CD14-positive monocyte (primary cell): Measurements from ENCODE around the gene ATP6AP1. TPM values are rescaled to one million over a fixed set of nuclear protein-coding genes. Genes with fewer than 3 reads are reported as not detected.

Experiments used
- DNase-seq, 3 donors: peaks; one replicate each; pipeline ENCODE4 v3.0.0-alpha.2; 2011 to 2022
- H2AFZ ChIP-seq: 2 replicates; pipeline ENCODE4 v1.6.0; 2012; ENCODE audit warnings: mild to moderate bottlenecking, low read depth, low read length, inconsistent platforms; ENCODE audit not compliant: insufficient read depth, poor library complexity, severe bottlenecking
- H3K27ac ChIP-seq, 2 donors: 1 replicate in 1 of 2; 2 replicates in 1 of 2; pipeline ENCODE4 v1.5.1; 2012 to 2013; ENCODE audit warnings: low read length in 2 of 2, control low read depth in 1 of 2, inconsistent platforms in 1 of 2, low read depth in 1 of 2, mild to moderate bottlenecking in 1 of 2
- H3K27me3 ChIP-seq, 2 donors: one replicate each; pipeline versions ENCODE4 v1.6.0 to v1.6.1; 2011 to 2013; ENCODE audit warnings: low read length in 2 of 2; ENCODE audit not compliant: control insufficient read depth in 2 of 2, insufficient read depth in 2 of 2
- H3K36me3 ChIP-seq, 2 donors: replicated peaks in 1 of 2; 1 replicate in 1 of 2; 2 replicates in 1 of 2; pipeline versions ENCODE4 v1.5.1 to v1.6.1; 2012 to 2013; ENCODE audit warnings: low read length in 2 of 2, control low read depth in 1 of 2, inconsistent platforms in 1 of 2, mild to moderate bottlenecking in 1 of 2; ENCODE audit not compliant: insufficient read depth in 2 of 2, control insufficient read depth in 1 of 2
- H3K4me1 ChIP-seq, 2 donors: 1 replicate in 1 of 2; 2 replicates in 1 of 2; pipeline versions ENCODE4 v1.5.1 to v1.6.1; 2012 to 2013; ENCODE audit warnings: low read length in 2 of 2, control low read depth in 1 of 2, inconsistent platforms in 1 of 2, mild to moderate bottlenecking in 1 of 2, moderate library complexity in 1 of 2; ENCODE audit not compliant: insufficient read depth in 2 of 2, control insufficient read depth in 1 of 2
- H3K4me2 ChIP-seq: replicated peaks from 2 replicates; pipeline ENCODE3; 2012; ENCODE audit warnings: low read length, moderate library complexity, mild to moderate bottlenecking; ENCODE audit not compliant: poor library complexity, severe bottlenecking; ENCODE audit errors: extremely low read depth
- H3K4me3 ChIP-seq, 3 experiments: fragments of 200-600 bp in 1 of 3; sonication (generic) in 1 of 3; replicated peaks in 1 of 3; 1 replicate in 2 of 3; 2 replicates in 1 of 3; pipeline ENCODE4 v1.5.1; 2011 to 2013; ENCODE audit warnings: low read length in 3 of 3, mild to moderate bottlenecking in 3 of 3, control low read depth in 2 of 3, low read depth in 2 of 3, inconsistent platforms in 1 of 3, moderate library complexity in 1 of 3
- H3K79me2 ChIP-seq: 2 replicates; pipeline ENCODE4 v1.6.0; 2012; ENCODE audit warnings: mild to moderate bottlenecking, control low read depth, inconsistent platforms, low read length, moderate library complexity; ENCODE audit not compliant: insufficient read depth
- H3K9ac ChIP-seq: 2 replicates; pipeline ENCODE4 v1.6.0; 2017; ENCODE audit warnings: low read length, mild to moderate bottlenecking; ENCODE audit not compliant: insufficient read depth, poor library complexity, severe bottlenecking
- H3K9me3 ChIP-seq, 2 donors: replicated peaks in 1 of 2; 1 replicate in 1 of 2; 2 replicates in 1 of 2; pipeline versions ENCODE4 v1.5.1 to v1.6.1; 2012 to 2013; ENCODE audit warnings: low read length in 2 of 2, control low read depth in 1 of 2; ENCODE audit not compliant: control insufficient read depth in 1 of 2, insufficient read depth in 1 of 2
- H4K20me1 ChIP-seq: 2 replicates; pipeline ENCODE4 v1.6.0; 2012; ENCODE audit warnings: mild to moderate bottlenecking, low read length, control low read depth, moderate library complexity; ENCODE audit not compliant: insufficient read depth
- H3K27ac Mint-ChIP-seq, 7 donors: one replicate each; pipeline ENCODE4 v1.8.0; 2020; ENCODE audit warnings: mild to moderate bottlenecking in 7 of 7, mixed read lengths in 7 of 7, moderate library complexity in 6 of 7, inconsistent platforms in 2 of 7
- H3K27me3 Mint-ChIP-seq, 3 donors: one replicate each; pipeline ENCODE4 v1.8.0; 2021 to 2022; ENCODE audit warnings: low read depth in 3 of 3, mild to moderate bottlenecking in 3 of 3, mixed read lengths in 3 of 3, moderate library complexity in 3 of 3, inconsistent platforms in 1 of 3
- H3K36me3 Mint-ChIP-seq, 2 donors: one replicate each; pipeline ENCODE4 v1.8.0; 2020; ENCODE audit warnings: mixed read lengths in 2 of 2, inconsistent platforms in 1 of 2, mild to moderate bottlenecking in 1 of 2
- H3K4me1 Mint-ChIP-seq: one replicate; pipeline ENCODE4 v1.8.0; 2020; ENCODE audit warnings: mild to moderate bottlenecking, mixed read lengths
- H3K4me3 Mint-ChIP-seq, 2 donors: one replicate each; pipeline ENCODE4 v1.8.0; 2020; ENCODE audit warnings: mild to moderate bottlenecking in 2 of 2, mixed read lengths in 2 of 2, moderate library complexity in 1 of 2
- H3K9me3 Mint-ChIP-seq, 7 donors: one replicate each; pipeline ENCODE4 v1.8.0; 2020 to 2022; ENCODE audit warnings: mixed read lengths in 7 of 7, mild to moderate bottlenecking in 6 of 7, moderate library complexity in 6 of 7, inconsistent platforms in 2 of 7
- WGBS: methylation state at CpG from one replicate; pipeline ENCODE4 v1.1.5; 2013; ENCODE audit warnings: missing lambda C conversion rate; ENCODE audit not compliant: insufficient coverage; 5-methylcytosine and 5-hydroxymethylcytosine counted together
- intact Hi-C, 2 donors: fragments of 100-400 bp; cut with micrococcal nuclease; formaldehyde crosslinking; loops; one replicate each; pipeline versions ENCODE4 v1.15.0 to v1.15.1; 2023
- polyA plus RNA-seq, 3 donors: library from polyadenylated mRNA; depleted of rRNA in 1 of 3; unstranded in 2 of 3; stranded (reverse) in 1 of 3; fragments of 300-500 nt in 2 of 3; fragments of >200 nt in 1 of 3; fragmentation: Illumina TruSeq in 2 of 3; gene quantifications; 1 replicate in 2 of 3; 2 replicates in 1 of 3; pipeline ENCODE4 v1.2.3, GENCODE V29; 2012 to 2021
- TF ChIP-seq, protein P1 (sequence below): fragments of 200-600 bp; IDR thresholded peaks from one replicate; pipeline ENCODE4 v1.8.0; 2022; ENCODE audit warnings: antibody characterized with exemption, mild to moderate bottlenecking

ATP6AP1 gene
- polyA plus RNA-seq, 3 donors = 116 to 178 (median 145) TPM

DNA sequence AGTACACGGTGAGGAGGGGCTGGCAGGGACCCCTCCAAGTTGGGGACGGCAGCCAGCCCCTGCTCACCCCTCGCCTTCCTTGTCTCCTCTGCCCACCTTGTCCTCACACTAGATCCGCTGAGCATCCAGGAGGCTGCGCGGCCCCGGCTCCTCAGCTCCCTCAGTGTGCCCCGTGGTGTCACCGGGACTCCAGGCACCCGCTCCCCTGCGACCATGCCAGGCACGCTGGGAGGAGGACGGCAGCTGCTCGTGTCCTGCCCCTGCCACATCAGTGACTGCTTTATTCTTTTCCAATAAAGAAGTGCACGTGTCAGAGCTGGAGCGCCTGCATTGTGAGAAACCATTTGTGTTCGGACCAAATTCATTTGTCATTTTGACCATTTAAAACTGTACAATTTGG, 21.8 kb downstream of the ATP6AP1 start:
- no peak overlapping the region for H2AFZ ChIP-seq
- no peaks in the 10 kb centered on the region for H3K9me3 ChIP-seq
- peaks cover 40 to 45% of the 10 kb centered on the region in 2 donors for H3K36me3 ChIP-seq
- H3K79me2 ChIP-seq = peaks cover 1% of the 10 kb centered on the region
- Mint-ChIP-seq H3K9me3 (peaks cover 0 to 4% (median 0%) of the 10 kb centered on the region in 7 donors), H3K4me1 (peaks cover 6% of the 10 kb centered on the region), H3K4me3 (no peak overlapping the region), H3K27me3 (peaks cover 0 to 16% (median 0%) of the 10 kb centered on the region in 3 donors), H3K27ac (no peak overlapping the region), H3K36me3 (peaks cover 54 to 67% of the 10 kb centered on the region in 2 donors)
- WGBS = 100% methylated on average over 4 of the region's 17 CpGs
- H3K27me3 ChIP-seq = no peaks in the 10 kb centered on the region
- H3K27ac ChIP-seq = no peak overlapping the region
- intact Hi-C loops = no loop called here
- TF ChIP-seq, protein P1, sequence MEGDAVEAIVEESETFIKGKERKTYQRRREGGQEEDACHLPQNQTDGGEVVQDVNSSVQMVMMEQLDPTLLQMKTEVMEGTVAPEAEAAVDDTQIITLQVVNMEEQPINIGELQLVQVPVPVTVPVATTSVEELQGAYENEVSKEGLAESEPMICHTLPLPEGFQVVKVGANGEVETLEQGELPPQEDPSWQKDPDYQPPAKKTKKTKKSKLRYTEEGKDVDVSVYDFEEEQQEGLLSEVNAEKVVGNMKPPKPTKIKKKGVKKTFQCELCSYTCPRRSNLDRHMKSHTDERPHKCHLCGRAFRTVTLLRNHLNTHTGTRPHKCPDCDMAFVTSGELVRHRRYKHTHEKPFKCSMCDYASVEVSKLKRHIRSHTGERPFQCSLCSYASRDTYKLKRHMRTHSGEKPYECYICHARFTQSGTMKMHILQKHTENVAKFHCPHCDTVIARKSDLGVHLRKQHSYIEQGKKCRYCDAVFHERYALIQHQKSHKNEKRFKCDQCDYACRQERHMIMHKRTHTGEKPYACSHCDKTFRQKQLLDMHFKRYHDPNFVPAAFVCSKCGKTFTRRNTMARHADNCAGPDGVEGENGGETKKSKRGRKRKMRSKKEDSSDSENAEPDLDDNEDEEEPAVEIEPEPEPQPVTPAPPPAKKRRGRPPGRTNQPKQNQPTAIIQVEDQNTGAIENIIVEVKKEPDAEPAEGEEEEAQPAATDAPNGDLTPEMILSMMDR = no peak
- no peak for DNase-seq
- H3K4me3 ChIP-seq = no peak overlapping the region
- no peak overlapping the region for H3K9ac ChIP-seq
- H4K20me1 ChIP-seq = peaks cover 2% of the 10 kb centered on the region
- H3K4me1 ChIP-seq = peaks cover under 1 to 3% of the 10 kb centered on the region in 2 donors
- H3K4me2 ChIP-seq = no peak overlapping the region

DNA sequence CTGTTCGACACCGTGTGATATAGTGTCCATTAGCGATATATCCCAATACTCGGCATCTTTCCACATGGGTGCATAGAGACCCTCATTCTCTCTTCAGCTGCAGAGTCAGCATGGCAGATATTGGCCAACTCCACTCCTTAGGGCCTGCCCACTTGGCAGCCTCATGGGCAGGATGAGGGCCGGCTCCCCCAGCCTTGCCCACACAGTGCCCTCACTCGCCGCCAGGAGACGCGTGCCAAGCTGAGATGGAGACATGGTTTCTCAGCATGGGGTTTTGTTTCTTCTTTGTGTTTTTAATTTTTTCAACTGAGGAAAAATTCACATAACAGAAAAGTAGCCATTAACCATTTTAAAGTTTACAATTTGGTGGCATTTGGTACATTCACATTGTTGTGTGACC, 24.3 kb downstream of the ATP6AP1 start:
- Mint-ChIP-seq H3K27me3 (peaks cover 8 to 23% (median 10%) of the 10 kb centered on the region in 3 donors), H3K4me3 (no peak overlapping the region), H3K36me3 (peaks cover 36 to 49% of the 10 kb centered on the region in 2 donors), H3K27ac (no peak overlapping the region), H3K9me3 (peaks cover 0 to 10% (median 4%) of the 10 kb centered on the region in 7 donors), H3K4me1 (peaks cover 6% of the 10 kb centered on the region)
- Histone ChIP-seq H2AFZ (no peak overlapping the region), H3K27me3 (peaks cover 0 to 7% of the 10 kb centered on the region in 2 donors), H3K27ac (no peak overlapping the region), H3K4me1 (no peaks in the 10 kb centered on the region), H3K9ac (no peak overlapping the region), H3K79me2 (no peaks in the 10 kb centered on the region), H4K20me1 (no peaks in the 10 kb centered on the region), H3K36me3 (peaks cover 36% of the 10 kb centered on the region in 2 donors), H3K9me3 (no peaks in the 10 kb centered on the region), H3K4me2 (no peak overlapping the region), H3K4me3 (no peak overlapping the region)
- intact Hi-C loops = no loop called here
- WGBS = no CpG with 5 or more reads among the region's 9 CpGs
- DNase-seq = no peak
- TF ChIP-seq, protein P1 = no peak
